PFSK-1 (cell line): ENCODE data around the gene SYNRG.

Source experiments
- FOXP2 ChIP-seq: optimal IDR thresholded peaks from 2 replicates; pipeline ENCODE3; 2011; ENCODE audit warnings: borderline replicate concordance, control low read depth, inconsistent platforms; ENCODE audit not compliant: insufficient read depth; ENCODE audit errors: extremely low read length, extremely low read depth
- POLR2AphosphoS5 ChIP-seq: IDR thresholded peaks from 2 replicates; pipeline ENCODE4 v1.6.1; 2012; ENCODE audit warnings: low read depth, mild to moderate bottlenecking, control low read depth, low read length, moderate library complexity
- REST ChIP-seq, 2 experiments: IDR thresholded peaks; 2 replicates each; pipeline versions ENCODE4 v1.6.1 to v1.8.0; 2011 to 2012; ENCODE audit warnings: low read depth in 2 of 2, low read length in 2 of 2, control low read depth in 1 of 2, inconsistent platforms in 1 of 2, mild to moderate bottlenecking in 1 of 2, moderate library complexity in 1 of 2; ENCODE audit not compliant: insufficient read depth in 1 of 2
- SIN3A ChIP-seq: IDR thresholded peaks from 2 replicates; pipeline ENCODE4 v1.6.1; 2012; ENCODE audit warnings: mild to moderate bottlenecking, low read length, moderate library complexity, borderline replicate concordance; ENCODE audit not compliant: insufficient read depth
- TAF1 ChIP-seq: IDR thresholded peaks from 2 replicates; pipeline ENCODE4 v1.6.1; 2012; ENCODE audit warnings: low read length, control low read depth, borderline replicate concordance; ENCODE audit not compliant: insufficient read depth

SYNRG gene

GRCh38 chr17:37513711-37514110 lies 95.5 kb downstream of the SYNRG start:
- TF ChIP-seq SIN3A: no peak
- TF ChIP-seq REST (IDR thresholded peaks at IDR 0.05; ENCODE audit: insufficient read depth in 1 of 2, low read depth in 2 of 2, low read length in 2 of 2): no peak
- TF ChIP-seq TAF1: no peak
- no peak for TF ChIP-seq FOXP2
- TF ChIP-seq POLR2AphosphoS5: no peak

- TF ChIP-seq POLR2AphosphoS5 (no peak), SIN3A (no peak), TAF1 (no peak), FOXP2 (no peak), REST (IDR thresholded peaks at IDR 0.05; ENCODE audit: insufficient read depth in 1 of 2, low read depth in 2 of 2, low read length in 2 of 2) (no peak)
Measured at GRCh38 chr17:37512442-37513068, 96.7 kb downstream of the SYNRG start.

- TF ChIP-seq TAF1: no peak
- TF ChIP-seq SIN3A: no peak
- TF ChIP-seq POLR2AphosphoS5: no peak
- TF ChIP-seq FOXP2: no peak
- no peak for TF ChIP-seq REST (IDR thresholded peaks at IDR 0.05; ENCODE audit: insufficient read depth in 1 of 2, low read depth in 2 of 2, low read length in 2 of 2)
Measured at GRCh38 chr17:37510056-37510455, 99.2 kb downstream of the SYNRG start.

GRCh38 chr17:37507111-37507510 lies 102.1 kb downstream of the SYNRG start:
- TF ChIP-seq TAF1: no peak

- TF ChIP-seq SIN3A (no peak), TAF1 (no peak), POLR2AphosphoS5 (no peak), FOXP2 (no peak), REST (IDR thresholded peaks at IDR 0.05; ENCODE audit: insufficient read depth in 1 of 2, low read depth in 2 of 2, low read length in 2 of 2) (no peak)
Measured at GRCh38 chr17:37506678-37507077, 102.5 kb downstream of the SYNRG start.

GRCh38 chr17:37505333-37505732 lies 103.9 kb downstream of the SYNRG start:
- no peak for TF ChIP-seq FOXP2
- TF ChIP-seq SIN3A: no peak
- TF ChIP-seq POLR2AphosphoS5: no peak
- TF ChIP-seq TAF1: no peak
- no peak for TF ChIP-seq REST (IDR thresholded peaks at IDR 0.05; ENCODE audit: insufficient read depth in 1 of 2, low read depth in 2 of 2, low read length in 2 of 2)
